ENCODE results near the gene LUC7L3.
"Not testable (repeated sequence)": the region's sequence is repeated elsewhere in the genome, so short reads cannot be mapped to it uniquely, and the experiment has no call there.

Gene LUC7L3

GRCh38 chr17:50686494-50687199, 32.8 kb upstream of the LUC7L3 start:
- DNase-seq = no peak

- no peak for DNase-seq
Measured at GRCh38 chr17:50687200-50688066, 32.0 kb upstream of the LUC7L3 start.

- DNase-seq = no peak
Measured at GRCh38 chr17:50688245-50688644, 31.2 kb upstream of the LUC7L3 start.

- no peak for DNase-seq
Measured at GRCh38 chr17:50689251-50689650, 30.2 kb upstream of the LUC7L3 start.

GRCh38 chr17:50689956-50690886, 29.2 kb upstream of the LUC7L3 start:
- DNase-seq = no peak

- DNase-seq = no peak
Measured at GRCh38 chr17:50690887-50691549, 28.4 kb upstream of the LUC7L3 start.

GRCh38 chr17:50691550-50692447, 27.6 kb upstream of the LUC7L3 start:
- DNase-seq = no peak

- DNase-seq = no peak
Measured at GRCh38 chr17:50692448-50693035, 26.9 kb upstream of the LUC7L3 start.

GRCh38 chr17:50693036-50693682, 26.2 kb upstream of the LUC7L3 start:
- no peak for DNase-seq

GRCh38 chr17:50696365-50696879, 23.0 kb upstream of the LUC7L3 start:
- no peak for DNase-seq

GRCh38 chr17:50697062-50697461, 22.3 kb upstream of the LUC7L3 start:
- no peak for DNase-seq

- no peak for DNase-seq
Measured at GRCh38 chr17:50697663-50698272, 21.6 kb upstream of the LUC7L3 start.

GRCh38 chr17:50699410-50699809, 20.0 kb upstream of the LUC7L3 start:
- DNase-seq = no peak

GRCh38 chr17:50703162-50703561, 16.2 kb upstream of the LUC7L3 start:
- no peak for DNase-seq

GRCh38 chr17:50707289-50708049, 11.9 kb upstream of the LUC7L3 start, which contains the start of gene ANKRD40:
TSS of gene ANKRD40 (minus strand) at chr17:50707914. CDS start at chr17:50707654, 260 bp downstream.
- peak; percentile 91 for DNase-seq

- DNase-seq = peak; percentile 13
Measured at GRCh38 chr17:50708050-50709000, 11.1 kb upstream of the LUC7L3 start.

GRCh38 chr17:50709053-50709452, 10.3 kb upstream of the LUC7L3 start:
- DNase-seq = not testable (repeated sequence)

GRCh38 chr17:50710025-50710424, 9.4 kb upstream of the LUC7L3 start:
- no peak for DNase-seq

Data from NCI-H1105 (cell line).